H9 (cell line): ENCODE results near the gene SLC37A2. TPM values are rescaled to one million over a fixed set of nuclear protein-coding genes. Genes with fewer than 3 reads are reported as not detected.
"Not testable (repeated sequence)": the region's sequence is repeated elsewhere in the genome, so short reads cannot be mapped to it uniquely, and the experiment has no call there.

Experiments used
- DNase-seq: peaks from one replicate; pipeline ENCODE4 v3.0.0-alpha.2; 2017
- H2AFZ ChIP-seq: one replicate; pipeline ENCODE4 v1.6.1; 2013; ENCODE audit warnings: mild to moderate bottlenecking, low read length, control low read depth, moderate library complexity
- H2AK5ac ChIP-seq: 2 replicates; pipeline ENCODE4 v1.6.1; 2013; ENCODE audit warnings: low read length, control low read depth, mixed read lengths; ENCODE audit not compliant: insufficient read length
- H2BK120ac ChIP-seq: one replicate; pipeline ENCODE4 v1.6.1; 2013; ENCODE audit warnings: low read depth, mild to moderate bottlenecking, low read length, control low read depth, inconsistent platforms; ENCODE audit not compliant: poor library complexity, severe bottlenecking
- H2BK12ac ChIP-seq: 2 replicates; pipeline ENCODE4 v1.6.1; 2013; ENCODE audit warnings: low read length, control low read depth, mixed read lengths, low read depth; ENCODE audit not compliant: insufficient read length
- H2BK15ac ChIP-seq: 2 replicates; pipeline ENCODE4 v1.6.1; 2013; ENCODE audit warnings: low read depth, low read length, control low read depth
- H2BK20ac ChIP-seq: one replicate; pipeline ENCODE4 v1.6.1; 2013; ENCODE audit warnings: low read depth, mild to moderate bottlenecking, low read length, control low read depth, inconsistent platforms; ENCODE audit not compliant: poor library complexity, severe bottlenecking
- H2BK5ac ChIP-seq: 2 replicates; pipeline ENCODE4 v1.6.1; 2013; ENCODE audit warnings: low read length, control low read depth, mixed read lengths; ENCODE audit not compliant: insufficient read length
- H3K14ac ChIP-seq: 2 replicates; pipeline ENCODE4 v1.6.1; 2013; ENCODE audit warnings: low read length, control low read depth; ENCODE audit not compliant: insufficient read depth
- H3K18ac ChIP-seq: 2 replicates; pipeline ENCODE4 v1.6.1; 2013; ENCODE audit warnings: low read depth, mild to moderate bottlenecking, mixed read lengths, low read length, control low read depth; ENCODE audit not compliant: insufficient read length
- H3K23ac ChIP-seq: 2 replicates; pipeline ENCODE4 v1.6.1; 2013; ENCODE audit warnings: low read length, control low read depth, mixed read lengths, low read depth; ENCODE audit not compliant: insufficient read length
- H3K23me2 ChIP-seq: 2 replicates; pipeline ENCODE4 v1.6.1; 2013; ENCODE audit warnings: low read depth, mild to moderate bottlenecking, mixed read lengths, low read length, control low read depth; ENCODE audit not compliant: insufficient read length, poor library complexity, severe bottlenecking
- H3K27ac ChIP-seq: 2 replicates; pipeline ENCODE4 v1.5.1; 2013; ENCODE audit warnings: low read length, control low read depth, mixed read lengths, low read depth; ENCODE audit not compliant: insufficient read length
- H3K27me3 ChIP-seq: 2 replicates; pipeline ENCODE4 v1.6.1; 2013; ENCODE audit warnings: low read length, control low read depth, inconsistent platforms; ENCODE audit not compliant: insufficient read depth
- H3K4ac ChIP-seq: 2 replicates; pipeline ENCODE4 v1.6.1; 2013; ENCODE audit warnings: low read depth, mild to moderate bottlenecking, control low read depth, inconsistent platforms, low read length, moderate library complexity
- H3K4me1 ChIP-seq: 2 replicates; pipeline ENCODE4 v1.6.1; 2013; ENCODE audit warnings: low read length, control low read depth, inconsistent platforms; ENCODE audit not compliant: insufficient read depth
- H3K4me2 ChIP-seq: 2 replicates; pipeline ENCODE4 v1.6.1; 2013; ENCODE audit warnings: low read length, control low read depth, mixed read lengths; ENCODE audit not compliant: insufficient read length, insufficient read depth
- H3K56ac ChIP-seq: 2 replicates; pipeline ENCODE4 v1.6.1; 2013; ENCODE audit warnings: low read depth, mild to moderate bottlenecking, mixed read lengths, low read length, control low read depth; ENCODE audit not compliant: insufficient read length
- H3K79me1 ChIP-seq: 2 replicates; pipeline ENCODE4 v1.6.1; 2013; ENCODE audit warnings: low read depth, mild to moderate bottlenecking, moderate library complexity, low read length, control low read depth, inconsistent platforms; ENCODE audit not compliant: insufficient read depth, poor library complexity, severe bottlenecking
- H3K79me2 ChIP-seq: 2 replicates; pipeline ENCODE4 v1.6.1; 2013; ENCODE audit warnings: low read length, control low read depth, inconsistent platforms; ENCODE audit not compliant: insufficient read depth
- H3K9ac ChIP-seq: 2 replicates; pipeline ENCODE4 v1.6.1; 2013; ENCODE audit warnings: low read length, control low read depth, mixed read lengths; ENCODE audit not compliant: insufficient read length; ENCODE audit errors: extremely low read depth
- H3K9me3 ChIP-seq: one replicate; pipeline ENCODE4 v1.6.1; 2013; ENCODE audit warnings: low read depth, low read length, inconsistent platforms; ENCODE audit not compliant: control insufficient read depth
- H3T11ph ChIP-seq: one replicate; pipeline ENCODE4 v1.6.1; 2013; ENCODE audit warnings: mild to moderate bottlenecking, low read length, control low read depth, inconsistent platforms
- H4K20me1 ChIP-seq: one replicate; pipeline ENCODE4 v1.6.1; 2013; ENCODE audit not compliant: control insufficient read depth, insufficient read length, insufficient read depth
- H4K5ac ChIP-seq: 2 replicates; pipeline ENCODE4 v1.6.1; 2013; ENCODE audit warnings: low read depth, mild to moderate bottlenecking, mixed read lengths, low read length, control low read depth; ENCODE audit not compliant: insufficient read length
- H4K8ac ChIP-seq: replicated peaks from 2 replicates; pipeline ENCODE4 v1.6.1; 2013; ENCODE audit warnings: low read length, control low read depth, mixed read lengths, low read depth; ENCODE audit not compliant: insufficient read length
- H4K91ac ChIP-seq: 2 replicates; pipeline ENCODE4 v1.6.1; 2013; ENCODE audit warnings: low read depth, mild to moderate bottlenecking, moderate library complexity, mixed read lengths, low read length, control low read depth; ENCODE audit not compliant: insufficient read length
- H3K27ac Mint-ChIP-seq, 3 experiments: 2 replicates in 2 of 3; 3 replicates in 1 of 3; pipeline ENCODE4 v1.8.0; 2020 to 2021; ENCODE audit warnings: mixed read lengths in 3 of 3, mild to moderate bottlenecking in 1 of 3, moderate library complexity in 1 of 3
- H3K27me3 Mint-ChIP-seq: 2 replicates; pipeline ENCODE4 v1.8.0; 2021; ENCODE audit warnings: low read depth, mild to moderate bottlenecking, moderate library complexity, mixed read lengths
- H3K36me3 Mint-ChIP-seq, 3 experiments: 2 replicates in 2 of 3; 3 replicates in 1 of 3; pipeline ENCODE4 v1.8.0; 2020 to 2021; ENCODE audit warnings: low read depth in 3 of 3, mixed read lengths in 3 of 3; ENCODE audit not compliant: insufficient read depth in 1 of 3
- H3K4me1 Mint-ChIP-seq, 2 experiments: 2 replicates each; pipeline ENCODE4 v1.8.0; 2020; ENCODE audit warnings: mixed read lengths in 2 of 2
- H3K4me3 Mint-ChIP-seq, 2 experiments: 2 replicates in 1 of 2; 3 replicates in 1 of 2; pipeline ENCODE4 v1.8.0; 2020 to 2021; ENCODE audit warnings: mild to moderate bottlenecking in 2 of 2, mixed read lengths in 2 of 2, moderate library complexity in 1 of 2
- H3K9me3 Mint-ChIP-seq, 2 experiments: 2 replicates in 1 of 2; 3 replicates in 1 of 2; pipeline ENCODE4 v1.8.0; 2020; ENCODE audit warnings: mild to moderate bottlenecking in 2 of 2, mixed read lengths in 2 of 2, moderate library complexity in 1 of 2
- CTCF ChIP-seq: fragments of 200-600 bp; sonication (generic); conservative IDR thresholded peaks from 3 replicates; pipeline ENCODE4 v1.8.0; 2021; ENCODE audit warnings: antibody characterized with exemption, mild to moderate bottlenecking
- WGBS: extraction: QIAGEN DNeasy Blood & Tissue Kit; methylation state at CpG from one replicate; pipeline ENCODE4 v1.1.7; 2013; ENCODE audit warnings: missing lambda C conversion rate, low lambda C conversion rate, mixed read lengths; ENCODE audit not compliant: insufficient read length; ENCODE audit errors: extremely low coverage; 5-methylcytosine and 5-hydroxymethylcytosine counted together
- total RNA-seq: library from RNA; stranded (reverse); gene quantifications from 2 replicates; pipeline ENCODE4 v1.2.1, GENCODE V29; 2021

Gene SLC37A2
- total RNA-seq, 1 experiment from 2014 or later: 1.2 TPM

DNA sequence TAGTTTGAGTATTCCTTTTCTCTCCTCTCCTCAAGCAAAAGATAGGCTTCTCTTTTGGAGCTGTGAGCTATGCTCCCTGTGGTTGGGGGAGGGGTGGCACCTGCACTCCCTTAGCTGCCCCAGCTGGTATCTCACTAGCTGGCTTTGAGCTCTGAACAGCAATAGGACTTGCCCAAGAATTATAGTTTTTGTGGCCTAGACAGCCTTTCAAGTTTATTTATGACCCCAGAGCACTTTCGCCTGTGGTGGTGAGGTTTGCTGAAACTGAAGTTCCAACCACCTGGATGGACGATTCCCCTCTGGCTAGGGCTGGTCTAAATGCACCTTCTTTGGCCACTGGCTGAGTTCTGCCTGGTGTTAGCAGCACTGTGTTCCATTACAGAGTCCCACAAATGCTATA lies 37.1 kb upstream of the SLC37A2 start:
- no peaks in the 10 kb centered on the region for H3K27me3 ChIP-seq
- no peak overlapping the region for H3K4ac ChIP-seq
- WGBS: no CpG with 5 or more reads among the region's 2 CpGs

DNA sequence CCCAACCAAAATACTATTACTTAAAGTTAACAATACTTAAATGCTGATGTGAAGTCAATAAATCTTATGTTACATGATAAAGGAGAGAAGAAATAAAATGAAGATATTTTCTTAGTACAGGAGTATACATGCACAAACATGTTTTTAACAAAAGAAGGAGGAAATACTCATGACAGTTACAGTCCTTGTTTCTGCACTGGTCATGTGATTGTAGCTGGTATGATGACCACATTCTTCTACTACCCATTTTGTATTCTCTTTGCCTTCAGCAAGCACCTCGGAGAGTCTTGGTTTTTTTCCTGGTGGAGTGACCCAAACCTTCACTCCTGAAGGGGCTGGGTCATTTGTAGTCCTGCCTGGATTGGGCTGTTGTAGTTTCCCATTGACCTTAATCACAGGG lies 33.7 kb upstream of the SLC37A2 start:
- not testable (repeated sequence) for H3K9me3 ChIP-seq, H4K5ac ChIP-seq, H2BK5ac ChIP-seq, H2BK15ac ChIP-seq, H3K4me3 Mint-ChIP-seq, H2BK20ac ChIP-seq, H2BK12ac ChIP-seq, H4K91ac ChIP-seq, H3K23me2 ChIP-seq, H3K27me3 Mint-ChIP-seq, H3T11ph ChIP-seq, H3K79me1 ChIP-seq, H4K20me1 ChIP-seq, DNase-seq, H3K27me3 ChIP-seq, H3K56ac ChIP-seq, H3K27ac ChIP-seq, H3K14ac ChIP-seq, H3K4me1 ChIP-seq, H4K8ac ChIP-seq, H2BK120ac ChIP-seq, H3K23ac ChIP-seq, H3K4ac ChIP-seq, H3K18ac ChIP-seq, H2AFZ ChIP-seq, H3K4me2 ChIP-seq, H3K4me1 Mint-ChIP-seq, H2AK5ac ChIP-seq, H3K27ac Mint-ChIP-seq, H3K79me2 ChIP-seq, H3K9ac ChIP-seq
- H3K9me3 Mint-ChIP-seq: peaks cover 20 to 21% of the 10 kb centered on the region in 2 experiments; a peak in 4 of 5 replicates
- WGBS: no CpG with 5 or more reads among the region's 1 CpG
- peaks cover 0 to 16% (median 11%) of the 10 kb centered on the region in 3 experiments; a peak in 5 of 7 replicates for H3K36me3 Mint-ChIP-seq

More for the DNA sequence above, 37.1 kb upstream of the SLC37A2 start:
- Histone ChIP-seq H3K79me1 (no peaks in the 10 kb centered on the region), H3K18ac (no peak overlapping the region), H4K20me1 (no peaks in the 10 kb centered on the region), H2BK5ac (no peak overlapping the region), H4K8ac (no peak overlapping the region), H2BK12ac (no peak overlapping the region), H3K14ac (no peak overlapping the region), H3K9me3 (no peaks in the 10 kb centered on the region), H3K27ac (no peak overlapping the region), H2BK120ac (no peak overlapping the region), H2BK15ac (no peak overlapping the region), H3K56ac (no peak overlapping the region), H4K5ac (no peak overlapping the region), H2AK5ac (no peak overlapping the region), H3K23me2 (no peaks in the 10 kb centered on the region), H3K23ac (no peak overlapping the region), H3T11ph (no peak overlapping the region), H3K4me2 (no peak overlapping the region), H3K79me2 (no peaks in the 10 kb centered on the region), H2AFZ (no peak overlapping the region), H3K4me1 (no peaks in the 10 kb centered on the region; the same call in 1 of the 2 replicates), H4K91ac (no peak overlapping the region), H3K9ac (no peak overlapping the region), H2BK20ac (no peak overlapping the region)
- no peak for DNase-seq
- H3K9me3 Mint-ChIP-seq: peaks cover 7 to 10% of the 10 kb centered on the region in 2 experiments; a peak in 3 of 5 replicates
- H3K36me3 Mint-ChIP-seq: peaks cover 0 to 5% (median 0%) of the 10 kb centered on the region in 3 experiments; a peak in 3 of 7 replicates
- H3K4me3 Mint-ChIP-seq: no peak overlapping the region
- no peak overlapping the region for H3K27ac Mint-ChIP-seq
- no peaks in the 10 kb centered on the region for H3K4me1 Mint-ChIP-seq
- no peak for TF ChIP-seq CTCF
- no peaks in the 10 kb centered on the region; the same call in 1 of the 2 replicates for H3K27me3 Mint-ChIP-seq
